ENCODE results near the gene RNF41. TPM values are rescaled to one million over a fixed set of nuclear protein-coding genes. Genes with fewer than 3 reads are reported as not detected.
A peak's percentile ranks its signal among the peaks of the same experiment; 100 is the strongest.

The RNF41 gene
- total and polyA plus RNA-seq, 4 donors = 18.1 to 54.6 (median 45.1) TPM

- H3K4me1 ChIP-seq (ENCODE audit: control insufficient read depth in 5 of 5, insufficient read depth in 5 of 5, low read length in 5 of 5) = peaks cover 0 to 8% (median 0%) of the 10 kb centered on the region in 5 donors
- no peaks in the 10 kb centered on the region for H3K27me3 ChIP-seq (ENCODE audit: control insufficient read depth in 3 of 3, insufficient read depth in 3 of 3, low read length in 2 of 3)
- WGBS, 2 donors = 75 to 86% methylated on average over 3 of the region's 3 CpGs
- peaks cover 32 to 76% (median 41%) of the 10 kb centered on the region in 4 donors for H3K36me3 ChIP-seq (ENCODE audit: control insufficient read depth in 4 of 4, insufficient read depth in 4 of 4, low read length in 4 of 4)
- ATAC-seq (ENCODE audit: insufficient read depth, low FRiP score) = no peak
- no peak overlapping the region for H3K27ac ChIP-seq (ENCODE audit: low read depth in 1 of 2, low read length in 1 of 2)
- H3K9me3 ChIP-seq (ENCODE audit: control insufficient read depth in 4 of 4, insufficient read depth in 3 of 4, low read length in 3 of 4) = no peaks in the 10 kb centered on the region
- TF ChIP-seq, protein P1, sequence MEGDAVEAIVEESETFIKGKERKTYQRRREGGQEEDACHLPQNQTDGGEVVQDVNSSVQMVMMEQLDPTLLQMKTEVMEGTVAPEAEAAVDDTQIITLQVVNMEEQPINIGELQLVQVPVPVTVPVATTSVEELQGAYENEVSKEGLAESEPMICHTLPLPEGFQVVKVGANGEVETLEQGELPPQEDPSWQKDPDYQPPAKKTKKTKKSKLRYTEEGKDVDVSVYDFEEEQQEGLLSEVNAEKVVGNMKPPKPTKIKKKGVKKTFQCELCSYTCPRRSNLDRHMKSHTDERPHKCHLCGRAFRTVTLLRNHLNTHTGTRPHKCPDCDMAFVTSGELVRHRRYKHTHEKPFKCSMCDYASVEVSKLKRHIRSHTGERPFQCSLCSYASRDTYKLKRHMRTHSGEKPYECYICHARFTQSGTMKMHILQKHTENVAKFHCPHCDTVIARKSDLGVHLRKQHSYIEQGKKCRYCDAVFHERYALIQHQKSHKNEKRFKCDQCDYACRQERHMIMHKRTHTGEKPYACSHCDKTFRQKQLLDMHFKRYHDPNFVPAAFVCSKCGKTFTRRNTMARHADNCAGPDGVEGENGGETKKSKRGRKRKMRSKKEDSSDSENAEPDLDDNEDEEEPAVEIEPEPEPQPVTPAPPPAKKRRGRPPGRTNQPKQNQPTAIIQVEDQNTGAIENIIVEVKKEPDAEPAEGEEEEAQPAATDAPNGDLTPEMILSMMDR (IDR thresholded peaks at IDR 0.05; ENCODE audit: control extremely low read depth, extremely low read depth) = no peak
- H3K9ac ChIP-seq (ENCODE audit: insufficient read depth in 1 of 2, low read length in 2 of 2) = no peak overlapping the region
- H3K4me3 ChIP-seq = no peak overlapping the region
- peak; percentile 53 to 70 (median 70) for DNase-seq
Observed at GRCh38 chr12:56243731-56244181, 22.0 kb upstream of the RNF41 start.

DNA sequence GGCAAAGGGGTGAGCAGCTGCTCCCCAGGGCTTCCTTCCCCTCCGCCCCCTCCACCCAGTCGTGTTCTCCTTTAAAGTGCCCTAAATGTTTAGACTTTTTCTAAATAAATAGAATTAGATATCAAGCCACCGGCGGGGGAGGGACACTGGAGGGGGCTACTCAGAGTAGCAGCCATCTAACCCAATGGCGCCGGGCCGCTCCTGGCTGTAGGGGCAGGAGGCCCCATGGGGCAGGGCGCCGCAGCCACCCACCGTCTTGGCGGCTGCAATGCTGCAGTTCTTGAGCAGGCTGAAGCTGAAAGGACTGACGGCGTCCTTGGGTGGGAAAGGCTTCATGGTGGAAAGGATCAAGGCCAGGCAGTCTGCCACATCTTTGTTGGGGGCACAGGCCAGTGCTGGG lies 21.3 kb upstream of the RNF41 start:
- no peak overlapping the region for H3K4me3 ChIP-seq
- no peaks in the 10 kb centered on the region for H3K9me3 ChIP-seq (ENCODE audit: control insufficient read depth in 4 of 4, insufficient read depth in 3 of 4, low read length in 3 of 4)
- no peak overlapping the region for H3K9ac ChIP-seq (ENCODE audit: insufficient read depth in 1 of 2, low read length in 2 of 2)
- H3K27ac ChIP-seq (ENCODE audit: low read depth in 1 of 2, low read length in 1 of 2) = no peak overlapping the region
- DNase-seq = no peak
- no peaks in the 10 kb centered on the region for H3K27me3 ChIP-seq (ENCODE audit: control insufficient read depth in 3 of 3, insufficient read depth in 3 of 3, low read length in 2 of 3)
- WGBS, 2 donors = 87 to 89% methylated on average over 13 of the region's 13 CpGs
- H3K4me1 ChIP-seq (ENCODE audit: control insufficient read depth in 5 of 5, insufficient read depth in 5 of 5, low read length in 5 of 5) = peaks cover 0 to 8% (median 0%) of the 10 kb centered on the region in 5 donors
- TF ChIP-seq, protein P1 (IDR thresholded peaks at IDR 0.05; ENCODE audit: control extremely low read depth, extremely low read depth) = no peak
- peaks cover 28 to 75% (median 39%) of the 10 kb centered on the region in 4 donors for H3K36me3 ChIP-seq (ENCODE audit: control insufficient read depth in 4 of 4, insufficient read depth in 4 of 4, low read length in 4 of 4)
- ATAC-seq (ENCODE audit: insufficient read depth, low FRiP score) = no peak

GRCh38 chr12:56241424-56242303 lies 19.9 kb upstream of the RNF41 start:
- 83 to 92% methylated on average over 9 of the region's 9 CpGs for WGBS, 2 donors
- Histone ChIP-seq H3K36me3 (ENCODE audit: control insufficient read depth in 4 of 4, insufficient read depth in 4 of 4, low read length in 4 of 4) (peaks cover 22 to 79% (median 33%) of the 10 kb centered on the region in 4 donors), H3K9me3 (ENCODE audit: control insufficient read depth in 4 of 4, insufficient read depth in 3 of 4, low read length in 3 of 4) (no peaks in the 10 kb centered on the region), H3K27me3 (ENCODE audit: control insufficient read depth in 3 of 3, insufficient read depth in 3 of 3, low read length in 2 of 3) (no peaks in the 10 kb centered on the region), H3K9ac (ENCODE audit: insufficient read depth in 1 of 2, low read length in 2 of 2) (no peak overlapping the region), H3K4me1 (ENCODE audit: control insufficient read depth in 5 of 5, insufficient read depth in 5 of 5, low read length in 5 of 5) (peaks cover 0 to 8% (median 0%) of the 10 kb centered on the region in 5 donors), H3K27ac (ENCODE audit: low read depth in 1 of 2, low read length in 1 of 2) (no peak overlapping the region), H3K4me3 (no peak overlapping the region)
- no peak for ATAC-seq (ENCODE audit: insufficient read depth, low FRiP score)
- DNase-seq = no peak
- TF ChIP-seq, protein P1 (IDR thresholded peaks at IDR 0.05; ENCODE audit: control extremely low read depth, extremely low read depth) = no peak

Data from lung (tissue), 12 donors.